Right lobe of liver (tissue), 6 donors: Measurements from ENCODE around the gene ABCA9. TPM values are rescaled to one million over a fixed set of nuclear protein-coding genes. Genes with fewer than 3 reads are reported as not detected.
"Not testable (repeated sequence)": the region's sequence is repeated elsewhere in the genome, so short reads cannot be mapped to it uniquely, and the experiment has no call there.

Experiments used
- ATAC-seq, 4 donors: fragments of 200-7000 bp; cut with Tn5 transposase; one replicate each; pipeline ENCODE4 v1.9.1; 2020; ENCODE audit warnings: mild to moderate bottlenecking in 4 of 4, moderate library complexity in 4 of 4
- DNase-seq, 3 donors: peaks; one replicate each; pipeline ENCODE4 v3.0.0-alpha.2; 2020
- H3K27ac ChIP-seq, 3 donors: fragments of 200-600 bp; one replicate each; pipeline ENCODE4 v1.8.0; 2022
- H3K27me3 ChIP-seq, 2 donors: fragments of 200-600 bp; one replicate each; pipeline ENCODE4 v1.8.0; 2022
- H3K36me3 ChIP-seq, 4 donors: fragments of 200-600 bp; sonication (generic) in 1 of 4; one replicate each; pipeline versions ENCODE4 v1.5.1 to v1.8.0; 2017 to 2022; ENCODE audit warnings: control low read depth in 1 of 4
- H3K4me1 ChIP-seq, 4 donors: fragments of 200-600 bp; sonication (generic) in 1 of 4; one replicate each; pipeline versions ENCODE4 v1.5.1 to v1.8.0; 2017 to 2022; ENCODE audit warnings: control low read depth in 1 of 4
- H3K4me3 ChIP-seq, 3 donors: fragments of 200-600 bp; one replicate each; pipeline ENCODE4 v1.8.0; 2022
- H3K9me3 ChIP-seq, 4 donors: fragments of 200-600 bp; sonication (generic) in 1 of 4; one replicate each; pipeline versions ENCODE4 v1.5.1 to v1.8.0; 2017 to 2022; ENCODE audit warnings: control low read depth in 1 of 4
- POLR2A ChIP-seq: fragments of 450-650 bp; IDR thresholded peaks from one replicate; pipeline ENCODE4 v1.6.1; 2017; ENCODE audit warnings: antibody characterized with exemption, mild to moderate bottlenecking
- WGBS: methylation state at CpG from one replicate; pipeline ENCODE4 v1.1.6; 2018; ENCODE audit warnings: low coverage, low lambda C conversion rate; ENCODE audit not compliant: insufficient coverage; ENCODE audit errors: missing lambda C conversion rate; 5-methylcytosine and 5-hydroxymethylcytosine counted together
- intact Hi-C, 2 donors: fragments of 100-400 bp; cut with DNase I; formaldehyde crosslinking; loops; one replicate each; pipeline versions ENCODE4 v1.11.2 to v1.14.1; 2022
- total RNA-seq, 6 experiments: library from RNA; depleted of rRNA in 2 of 6; stranded (reverse); fragments of >200 nt in 2 of 6; fragmentation: NEBNext Ultra II Directional in 3 of 6; extraction: Animal tissue kit (Norgen Biotek cat#: 25700) in 3 of 6; gene quantifications; one replicate each; pipeline versions ENCODE4 v1.1.0 to v1.2.4, GENCODE V29; 2016 to 2023
- TF ChIP-seq, protein P1 (sequence below), 4 donors: fragments of 200-600 bp in 3 of 4; fragments of 450-650 bp in 1 of 4; IDR thresholded peaks; one replicate each; pipeline versions ENCODE4 v1.5.1 to v1.8.0; 2016 to 2022; ENCODE audit warnings: antibody characterized with exemption in 4 of 4, mild to moderate bottlenecking in 2 of 4
- donor health status: DM: no; HTN: yes; CAD: no.
- donor health status: DM: no; HTN: no; CAD: no.
- donor health status: DM: no; HTN: no; CAD: no.
- donor health status: DM: no; HTN: yes; CAD: no.
- donor health status: DM: no; HTN: yes; CAD: no.

ABCA9 gene
- total RNA-seq, 6 experiments from 2014 or later, result 4.9 to 19.4 (median 8.8) TPM

DNA sequence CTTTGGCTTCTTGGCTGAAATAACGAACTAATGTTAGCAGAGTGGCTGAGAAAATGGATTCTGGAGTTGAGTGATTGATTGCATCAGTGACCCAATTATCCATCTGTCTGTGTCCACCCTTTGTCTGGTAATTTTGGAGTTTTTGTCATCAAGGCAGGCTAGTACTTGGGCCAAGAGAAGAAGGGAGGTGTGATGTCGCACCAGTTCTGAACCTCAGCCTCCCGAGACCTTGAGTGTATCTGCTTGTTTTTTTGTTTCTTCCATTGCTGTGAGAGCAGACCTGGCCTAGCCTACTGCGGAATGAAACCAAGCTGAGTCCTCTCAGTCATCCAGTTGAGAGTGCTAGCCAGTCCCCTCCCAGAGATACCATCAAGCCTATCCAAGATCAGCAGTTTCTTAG lies 110.0 kb downstream of the ABCA9 start:
- TF ChIP-seq, protein P1, sequence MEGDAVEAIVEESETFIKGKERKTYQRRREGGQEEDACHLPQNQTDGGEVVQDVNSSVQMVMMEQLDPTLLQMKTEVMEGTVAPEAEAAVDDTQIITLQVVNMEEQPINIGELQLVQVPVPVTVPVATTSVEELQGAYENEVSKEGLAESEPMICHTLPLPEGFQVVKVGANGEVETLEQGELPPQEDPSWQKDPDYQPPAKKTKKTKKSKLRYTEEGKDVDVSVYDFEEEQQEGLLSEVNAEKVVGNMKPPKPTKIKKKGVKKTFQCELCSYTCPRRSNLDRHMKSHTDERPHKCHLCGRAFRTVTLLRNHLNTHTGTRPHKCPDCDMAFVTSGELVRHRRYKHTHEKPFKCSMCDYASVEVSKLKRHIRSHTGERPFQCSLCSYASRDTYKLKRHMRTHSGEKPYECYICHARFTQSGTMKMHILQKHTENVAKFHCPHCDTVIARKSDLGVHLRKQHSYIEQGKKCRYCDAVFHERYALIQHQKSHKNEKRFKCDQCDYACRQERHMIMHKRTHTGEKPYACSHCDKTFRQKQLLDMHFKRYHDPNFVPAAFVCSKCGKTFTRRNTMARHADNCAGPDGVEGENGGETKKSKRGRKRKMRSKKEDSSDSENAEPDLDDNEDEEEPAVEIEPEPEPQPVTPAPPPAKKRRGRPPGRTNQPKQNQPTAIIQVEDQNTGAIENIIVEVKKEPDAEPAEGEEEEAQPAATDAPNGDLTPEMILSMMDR (IDR thresholded peaks at IDR 0.05), result no peak
- no peak for TF ChIP-seq POLR2A
- no peaks in the 10 kb centered on the region for H3K9me3 ChIP-seq
- DNase-seq (no peak), ATAC-seq (no peak)
- WGBS, result 80% methylated on average over 4 of the region's 4 CpGs
- H3K36me3 ChIP-seq, result no peaks in the 10 kb centered on the region
- peaks cover 0 to 7% (median 3%) of the 10 kb centered on the region in 4 donors for H3K4me1 ChIP-seq
- intact Hi-C loops, result no loop called here
- H3K27ac ChIP-seq, result no peak overlapping the region
- no peak overlapping the region for H3K4me3 ChIP-seq
- no peaks in the 10 kb centered on the region for H3K27me3 ChIP-seq

DNA sequence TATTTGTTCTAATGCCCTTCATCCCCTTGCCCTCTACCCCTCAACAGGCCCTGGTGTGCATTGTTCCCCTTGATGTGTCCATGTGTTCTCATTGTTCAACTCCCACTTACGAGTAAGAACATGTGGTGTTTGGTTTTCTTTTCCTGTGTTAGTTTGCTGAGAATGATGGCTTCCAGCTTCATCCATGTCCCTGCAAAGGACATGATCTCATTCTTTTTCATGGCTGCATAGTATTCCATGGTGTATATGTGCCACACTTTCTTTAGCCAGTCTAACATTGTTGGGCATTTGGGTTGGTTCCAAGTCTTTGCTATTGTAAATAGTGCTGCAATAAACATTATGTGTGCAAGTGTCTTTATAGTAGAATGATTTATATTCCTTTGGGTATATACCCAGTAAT lies 112.9 kb downstream of the ABCA9 start:
- H3K9me3 ChIP-seq, H3K27me3 ChIP-seq, H3K27ac ChIP-seq, intact Hi-C loops, ATAC-seq, H3K4me3 ChIP-seq, DNase-seq, H3K36me3 ChIP-seq: not testable (repeated sequence)
- peaks cover 0 to 18% (median 5%) of the 10 kb centered on the region in 4 donors for H3K4me1 ChIP-seq
- 67% methylated on average over 1 of the region's 1 CpG for WGBS

DNA sequence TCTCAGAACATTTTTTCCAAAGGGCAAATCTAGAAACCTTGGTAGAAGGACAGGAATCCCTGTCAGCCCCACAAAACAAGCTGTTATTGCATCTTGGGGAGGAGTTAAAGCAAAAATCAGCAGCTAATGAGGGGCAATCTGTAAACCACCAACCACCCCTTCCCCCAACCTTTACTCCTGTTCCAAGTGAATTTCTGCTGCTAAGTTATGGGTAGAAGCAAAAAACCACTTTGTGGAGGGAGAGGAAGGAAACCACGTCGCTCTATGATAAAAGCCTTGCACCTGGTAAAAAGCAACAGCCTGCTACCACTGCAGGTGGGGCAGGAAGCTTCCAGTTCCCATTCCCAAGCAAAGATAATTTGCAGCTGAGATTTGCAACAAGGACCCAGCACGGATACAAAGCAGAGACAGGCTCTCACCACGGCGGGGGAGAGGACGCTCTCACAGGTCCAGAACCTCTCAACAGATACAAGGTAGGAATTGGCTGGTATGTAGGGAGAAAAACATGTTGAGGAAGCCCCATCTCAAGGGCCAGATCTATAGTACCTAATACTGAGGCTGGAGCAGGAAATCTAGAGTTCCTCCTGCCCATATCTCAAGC lies 116.2 kb downstream of the ABCA9 start:
- 65% methylated on average over 6 of the region's 6 CpGs for WGBS
- Histone ChIP-seq H3K27ac (no peak overlapping the region), H3K9me3 (no peaks in the 10 kb centered on the region), H3K4me3 (no peak overlapping the region), H3K36me3 (no peaks in the 10 kb centered on the region), H3K27me3 (no peaks in the 10 kb centered on the region), H3K4me1 (peaks cover 0 to 30% (median 11%) of the 10 kb centered on the region in 4 donors)
- ATAC-seq, result no peak
- intact Hi-C loops, result no loop called here
- TF ChIP-seq POLR2A, result no peak
- TF ChIP-seq, protein P1 (IDR thresholded peaks at IDR 0.05), result no peak
- DNase-seq, result no peak

GRCh38 chr17:68943812-68944182 lies 116.9 kb downstream of the ABCA9 start:
- 86% methylated on average over 2 of the region's 2 CpGs for WGBS
- DNase-seq, H3K27me3 ChIP-seq, H3K4me3 ChIP-seq, ATAC-seq, H3K9me3 ChIP-seq, intact Hi-C loops, H3K36me3 ChIP-seq: not testable (repeated sequence)
- peaks cover 0 to 32% (median 8%) of the 10 kb centered on the region in 4 donors for H3K4me1 ChIP-seq
- peak overlapping the region in 1 of 3 donors; percentile 13 for H3K27ac ChIP-seq

DNA sequence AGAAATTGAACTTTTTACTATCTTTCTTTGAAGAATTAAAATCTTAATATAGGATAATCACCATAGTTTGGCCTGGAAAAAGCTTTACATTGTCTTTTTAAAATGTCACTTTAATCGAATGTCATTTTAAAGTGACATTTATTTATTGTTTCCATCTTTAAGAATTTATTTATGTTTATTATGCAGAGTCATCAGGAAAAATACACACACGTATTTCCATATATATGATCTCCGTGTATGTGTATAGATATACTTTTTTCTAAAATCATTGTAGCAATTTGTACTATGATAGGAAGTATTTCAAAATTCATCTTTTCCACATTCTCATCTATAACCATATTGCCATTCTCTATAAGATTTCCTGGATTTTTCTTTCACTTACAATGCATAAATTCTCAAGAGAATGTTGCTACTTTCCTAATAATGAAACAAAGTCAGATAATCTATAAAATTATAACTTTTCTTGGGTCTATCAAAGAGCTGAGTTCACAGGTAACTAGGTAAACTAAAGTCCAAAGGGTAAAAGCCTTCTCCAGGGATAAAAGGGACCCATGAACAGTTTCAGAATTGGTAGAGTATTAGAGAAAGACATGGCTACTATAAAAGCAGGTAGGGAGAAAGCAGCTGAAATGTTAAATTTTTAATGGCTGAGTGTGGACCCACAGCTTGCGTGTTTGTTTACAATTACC lies 117.5 kb downstream of the ABCA9 start:
- Histone ChIP-seq H3K4me1 (peaks cover 0 to 35% (median 8%) of the 10 kb centered on the region in 4 donors), H3K9me3 (no peaks in the 10 kb centered on the region), H3K36me3 (no peaks in the 10 kb centered on the region), H3K27me3 (no peaks in the 10 kb centered on the region), H3K4me3 (no peak overlapping the region), H3K27ac (peak overlapping the region in 2 of 3 donors; percentile 13 to 16)
- TF ChIP-seq, protein P1 (IDR thresholded peaks at IDR 0.05), result no peak
- no peak for TF ChIP-seq POLR2A
- intact Hi-C loops, result no loop called here
- ATAC-seq (peak; percentile 61 to 73 (median 68)), DNase-seq (no peak)
- WGBS, result 55% methylated on average over 4 of the region's 4 CpGs
